Neuronal stem cell (in vitro differentiated cells): ENCODE results near the gene ATP6V0E1.
A peak's percentile ranks its signal among the peaks of the same experiment; 100 is the strongest.

Source experiments
- DNase-seq: peaks from one replicate; pipeline ENCODE4 v3.0.0-alpha.2; 2013; ENCODE audit warnings: low spot score
- H2AFZ ChIP-seq: one replicate; pipeline ENCODE4 v1.6.1; 2013; ENCODE audit warnings: mild to moderate bottlenecking, low read length, inconsistent platforms
- H2AK5ac ChIP-seq: 2 replicates; pipeline ENCODE4 v1.6.1; 2013; ENCODE audit warnings: low read depth, mild to moderate bottlenecking, inconsistent platforms, low read length, moderate library complexity, mixed read lengths
- H2BK120ac ChIP-seq: 2 replicates; pipeline ENCODE4 v1.6.1; 2013; ENCODE audit warnings: low read depth, mild to moderate bottlenecking, inconsistent platforms, low read length, moderate library complexity, mixed read lengths
- H2BK12ac ChIP-seq: one replicate; pipeline ENCODE4 v1.6.1; 2013; ENCODE audit warnings: low read length, inconsistent platforms
- H2BK15ac ChIP-seq: 2 replicates; pipeline ENCODE4 v1.6.1; 2013; ENCODE audit warnings: mild to moderate bottlenecking, low read length, inconsistent platforms, mixed read lengths
- H2BK5ac ChIP-seq: one replicate; pipeline ENCODE4 v1.6.1; 2013; ENCODE audit warnings: inconsistent platforms, mild to moderate bottlenecking, low read length, moderate library complexity
- H3K14ac ChIP-seq: one replicate; pipeline ENCODE4 v1.6.1; 2013; ENCODE audit warnings: low read length, inconsistent platforms
- H3K18ac ChIP-seq: 2 replicates; pipeline ENCODE4 v1.6.1; 2013; ENCODE audit warnings: low read length, inconsistent platforms
- H3K23ac ChIP-seq: 2 replicates; pipeline ENCODE4 v1.6.1; 2013; ENCODE audit warnings: low read depth, mild to moderate bottlenecking, mixed read lengths, low read length, inconsistent platforms; ENCODE audit not compliant: poor library complexity
- H3K27ac ChIP-seq: replicated peaks from 3 replicates; pipeline ENCODE4 v1.5.1; 2013; ENCODE audit warnings: low read length, inconsistent platforms
- H3K27me3 ChIP-seq, 3 experiments: 2 replicates each; pipeline ENCODE4 v1.6.1; 2013; ENCODE audit warnings: low read length in 3 of 3, mild to moderate bottlenecking in 2 of 3, inconsistent platforms in 1 of 3, low read depth in 1 of 3, mixed read lengths in 1 of 3, moderate library complexity in 1 of 3; ENCODE audit not compliant: control insufficient read depth in 3 of 3, insufficient read depth in 3 of 3
- H3K36me3 ChIP-seq, 2 donors: replicated peaks in 1 of 2; 2 replicates each; pipeline ENCODE4 v1.6.1; 2013; ENCODE audit warnings: low read length in 2 of 2; ENCODE audit not compliant: control insufficient read depth in 2 of 2, insufficient read depth in 2 of 2
- H3K4ac ChIP-seq: 2 replicates; pipeline ENCODE4 v1.6.1; 2013; ENCODE audit warnings: inconsistent platforms, mild to moderate bottlenecking, low read length, moderate library complexity
- H3K4me1 ChIP-seq, 2 donors: 1 replicate in 1 of 2; 2 replicates in 1 of 2; pipeline ENCODE4 v1.6.1; 2013; ENCODE audit warnings: low read length in 2 of 2, low read depth in 1 of 2; ENCODE audit not compliant: control insufficient read depth in 2 of 2, insufficient read depth in 1 of 2
- H3K4me2 ChIP-seq: one replicate; pipeline ENCODE4 v1.6.1; 2013; ENCODE audit warnings: mild to moderate bottlenecking, low read length, inconsistent platforms; ENCODE audit not compliant: insufficient read depth, poor library complexity, severe bottlenecking
- H3K4me3 ChIP-seq, 2 donors: 2 replicates each; pipeline ENCODE4 v1.5.1; 2013; ENCODE audit warnings: low read length in 2 of 2, mild to moderate bottlenecking in 2 of 2, inconsistent platforms in 1 of 2, moderate library complexity in 1 of 2
- H3K79me1 ChIP-seq: one replicate; pipeline ENCODE4 v1.6.1; 2013; ENCODE audit warnings: low read depth, mild to moderate bottlenecking, inconsistent platforms, low read length, moderate library complexity
- H3K9ac ChIP-seq: one replicate; pipeline ENCODE4 v1.6.1; 2013; ENCODE audit warnings: mild to moderate bottlenecking, low read depth, low read length, inconsistent platforms; ENCODE audit not compliant: poor library complexity
- H3K9me3 ChIP-seq, 2 donors: replicated peaks in 1 of 2; 2 replicates each; pipeline versions ENCODE3 to v1.6.1; 2013; ENCODE audit warnings: low read length in 2 of 2, mild to moderate bottlenecking in 2 of 2, inconsistent platforms in 1 of 2, low read depth in 1 of 2, mixed read lengths in 1 of 2, moderate library complexity in 1 of 2; ENCODE audit not compliant: control insufficient read depth in 2 of 2, insufficient read depth in 1 of 2
- H4K8ac ChIP-seq: one replicate; pipeline ENCODE4 v1.6.1; 2013; ENCODE audit warnings: low read depth, mild to moderate bottlenecking, inconsistent platforms, low read length, moderate library complexity
- H4K91ac ChIP-seq: one replicate; pipeline ENCODE4 v1.6.1; 2013; ENCODE audit warnings: low read length, low read depth, mild to moderate bottlenecking, inconsistent platforms; ENCODE audit not compliant: poor library complexity
- WGBS, 2 donors: extraction: QIAGEN DNeasy Blood & Tissue Kit; methylation state at CpG; one replicate each; pipeline ENCODE4 v1.1.7; 2013; ENCODE audit warnings: missing lambda C conversion rate in 2 of 2, mixed read lengths in 1 of 2; ENCODE audit not compliant: insufficient read length in 2 of 2, insufficient replicate concordance in 1 of 2; ENCODE audit errors: extremely low coverage in 2 of 2; 5-methylcytosine and 5-hydroxymethylcytosine counted together

Gene ATP6V0E1

DNA sequence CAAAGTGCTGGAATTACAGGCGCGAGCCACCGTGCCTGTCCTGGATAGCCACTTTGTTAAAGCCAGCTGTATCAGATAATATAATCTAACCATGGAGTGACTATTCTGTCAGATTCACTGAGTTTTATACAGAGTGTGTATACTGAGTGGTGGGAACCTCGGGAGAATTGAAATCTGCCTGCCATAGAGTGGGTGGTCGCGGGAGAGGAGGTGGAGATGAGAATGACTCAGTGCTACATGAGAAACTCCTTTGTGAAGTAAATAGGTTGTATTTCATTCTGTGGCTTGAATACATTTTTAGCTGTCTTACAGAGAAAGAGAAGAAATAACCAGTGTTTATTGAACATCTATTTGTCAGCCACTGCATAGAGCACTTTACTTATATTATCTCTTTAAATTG is 26.4 kb downstream of the ATP6V0E1 start:
- no peak overlapping the region for H2BK5ac ChIP-seq
- H2BK12ac ChIP-seq = no peak overlapping the region
- H3K36me3 ChIP-seq = no peaks in the 10 kb centered on the region
- H4K91ac ChIP-seq = no peak overlapping the region
- H3K79me1 ChIP-seq = peaks cover 1% of the 10 kb centered on the region
- no peaks in the 10 kb centered on the region for H3K4me1 ChIP-seq
- H2AK5ac ChIP-seq = no peak overlapping the region
- H2BK120ac ChIP-seq = no peak overlapping the region
- no peak overlapping the region for H3K23ac ChIP-seq
- H3K9ac ChIP-seq = no peak overlapping the region
- no peak overlapping the region for H4K8ac ChIP-seq
- H2AFZ ChIP-seq = no peak overlapping the region
- H3K27ac ChIP-seq = no peak overlapping the region
- no peaks in the 10 kb centered on the region for H3K27me3 ChIP-seq
- no peak overlapping the region for H3K14ac ChIP-seq
- no peak overlapping the region for H3K4me2 ChIP-seq
- no peaks in the 10 kb centered on the region for H3K9me3 ChIP-seq
- no peak overlapping the region for H3K4ac ChIP-seq
- WGBS, 2 donors = no CpG with 5 or more reads among the region's 6 CpGs
- DNase-seq = no peak
- no peak overlapping the region for H2BK15ac ChIP-seq
- H3K4me3 ChIP-seq = no peak overlapping the region
- H3K18ac ChIP-seq = no peak overlapping the region

DNA sequence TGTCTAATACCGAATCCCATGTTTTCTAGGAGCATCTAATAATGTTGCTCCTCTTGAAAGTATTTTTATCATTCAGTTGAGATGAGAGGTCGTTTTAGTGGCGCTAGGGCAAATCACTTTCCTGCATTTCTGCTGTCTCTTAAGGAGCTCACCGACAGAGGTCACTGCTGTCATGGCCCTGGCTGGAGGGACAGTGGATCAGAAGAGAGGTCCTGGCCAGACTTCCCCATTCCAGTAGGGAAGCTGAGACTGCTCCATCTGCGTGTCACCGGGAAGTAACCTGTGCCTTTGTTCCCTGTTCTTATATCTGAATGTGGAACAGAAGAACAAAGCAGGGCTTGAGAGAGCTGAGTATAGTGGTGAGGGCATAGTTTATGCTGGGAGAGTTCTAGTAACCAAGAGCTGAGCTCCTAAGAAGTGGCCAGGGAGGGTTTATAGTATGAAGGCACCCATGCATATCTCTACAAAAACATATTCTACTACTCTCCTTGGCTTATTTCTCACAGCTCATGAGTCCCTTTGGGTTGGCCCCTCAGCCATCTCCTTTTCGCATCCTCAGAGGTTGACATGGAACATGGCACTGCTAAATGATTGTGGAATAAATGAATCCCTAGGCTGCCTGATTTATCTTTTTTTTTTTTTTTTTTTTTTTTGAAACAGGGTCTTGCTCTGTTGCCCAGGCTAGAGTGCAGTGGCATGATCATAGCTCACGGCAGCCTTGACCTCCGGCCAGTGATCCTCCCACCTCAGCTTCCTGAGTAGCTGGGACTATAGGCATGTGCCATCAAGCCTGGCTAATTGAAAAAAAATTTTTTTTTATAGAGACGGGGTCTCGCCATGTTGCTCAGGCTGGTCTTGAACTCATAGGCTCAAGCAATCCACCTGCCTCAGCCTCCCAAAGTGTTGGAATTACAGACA is 27.2 kb downstream of the ATP6V0E1 start:
- H2BK120ac ChIP-seq = no peak overlapping the region
- H3K27me3 ChIP-seq = no peaks in the 10 kb centered on the region
- WGBS, 2 donors = no CpG with 5 or more reads among the region's 11 CpGs
- peaks cover 1% of the 10 kb centered on the region for H3K79me1 ChIP-seq
- H4K8ac ChIP-seq = no peak overlapping the region
- no peak overlapping the region for H3K4ac ChIP-seq
- no peak overlapping the region for H3K18ac ChIP-seq
- no peak overlapping the region for H3K23ac ChIP-seq
- H3K4me3 ChIP-seq = no peak overlapping the region
- H4K91ac ChIP-seq = no peak overlapping the region
- H3K14ac ChIP-seq = no peak overlapping the region
- no peak overlapping the region for H3K4me2 ChIP-seq
- H3K9ac ChIP-seq = no peak overlapping the region
- DNase-seq = peak; percentile 21
- H2BK5ac ChIP-seq = no peak overlapping the region
- no peak overlapping the region for H2AK5ac ChIP-seq
- no peak overlapping the region for H2BK12ac ChIP-seq
- no peak overlapping the region for H3K27ac ChIP-seq
- no peak overlapping the region for H2BK15ac ChIP-seq
- H3K9me3 ChIP-seq = no peaks in the 10 kb centered on the region
- no peaks in the 10 kb centered on the region for H3K36me3 ChIP-seq
- no peak overlapping the region for H2AFZ ChIP-seq
- H3K4me1 ChIP-seq = no peaks in the 10 kb centered on the region

DNA sequence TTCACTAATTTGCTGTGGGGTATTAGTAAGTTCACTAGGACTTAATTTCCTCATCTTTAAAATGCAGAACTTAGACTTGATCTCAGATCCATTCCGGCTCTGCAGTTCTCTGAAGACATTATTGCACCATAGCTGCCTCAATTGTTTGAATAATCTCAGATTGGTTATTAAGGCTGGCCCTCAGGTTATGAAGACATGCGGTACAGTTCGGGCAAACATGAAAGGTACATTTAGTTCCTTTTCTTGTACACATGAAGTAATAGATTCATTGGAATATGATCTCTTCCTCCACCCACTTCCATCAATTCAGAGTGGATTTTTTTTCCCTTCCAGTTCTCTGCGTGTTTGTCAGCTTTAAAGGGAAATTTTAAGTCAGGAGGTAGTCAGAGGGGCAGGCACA is 28.0 kb downstream of the ATP6V0E1 start:
- Histone ChIP-seq H2BK120ac (no peak overlapping the region), H3K4ac (no peak overlapping the region), H3K18ac (no peak overlapping the region), H3K27ac (no peak overlapping the region), H2BK15ac (no peak overlapping the region), H2AFZ (no peak overlapping the region), H3K79me1 (peaks cover 1% of the 10 kb centered on the region), H3K36me3 (no peaks in the 10 kb centered on the region), H3K23ac (no peak overlapping the region), H3K14ac (no peak overlapping the region), H3K4me2 (no peak overlapping the region), H4K91ac (no peak overlapping the region), H3K4me3 (no peak overlapping the region), H3K9me3 (no peaks in the 10 kb centered on the region), H4K8ac (no peak overlapping the region), H2BK5ac (no peak overlapping the region), H2AK5ac (no peak overlapping the region), H3K27me3 (no peaks in the 10 kb centered on the region), H2BK12ac (no peak overlapping the region), H3K9ac (no peak overlapping the region), H3K4me1 (peaks cover 0 to 3% of the 10 kb centered on the region in 2 donors)
- no CpG with 5 or more reads among the region's 4 CpGs for WGBS, 2 donors
- no peak for DNase-seq

DNA sequence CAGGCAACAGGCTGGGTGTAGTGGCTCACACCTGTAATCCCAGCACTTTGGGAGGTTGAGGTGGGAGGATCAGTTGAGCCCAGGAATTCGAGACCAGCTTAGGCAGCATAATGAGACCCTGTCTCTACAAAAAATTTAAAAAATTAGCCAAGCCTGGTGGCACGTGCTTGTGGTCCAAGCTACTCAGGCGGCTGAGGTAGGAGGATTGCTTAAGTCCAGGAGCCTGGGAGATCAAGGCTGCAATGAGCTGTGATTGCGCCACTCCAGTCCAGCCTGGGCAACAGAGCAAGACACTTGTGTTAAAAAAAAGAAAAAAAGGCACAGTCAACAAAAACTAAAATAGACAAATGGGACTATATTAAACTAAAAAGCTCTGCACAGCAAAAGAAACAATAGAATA is 29.3 kb downstream of the ATP6V0E1 start:
- Histone ChIP-seq H3K23ac (no peak overlapping the region), H4K8ac (no peak overlapping the region), H2BK15ac (no peak overlapping the region), H3K9ac (no peak overlapping the region), H2BK120ac (no peak overlapping the region), H2BK5ac (no peak overlapping the region), H3K14ac (no peak overlapping the region), H2AK5ac (no peak overlapping the region), H3K36me3 (no peaks in the 10 kb centered on the region), H3K18ac (no peak overlapping the region), H3K4me3 (no peak overlapping the region), H3K4me2 (no peak overlapping the region), H2BK12ac (no peak overlapping the region), H3K4me1 (peaks cover 0 to 3% of the 10 kb centered on the region in 2 donors), H4K91ac (no peak overlapping the region), H2AFZ (no peak overlapping the region), H3K9me3 (no peaks in the 10 kb centered on the region), H3K27ac (no peak overlapping the region), H3K79me1 (peaks cover 1% of the 10 kb centered on the region), H3K4ac (no peak overlapping the region), H3K27me3 (no peaks in the 10 kb centered on the region)
- no CpG with 5 or more reads among the region's 4 CpGs for WGBS, 2 donors
- no peak for DNase-seq
